Measurements from ENCODE around the gene ATE1. TPM values are rescaled to one million over a fixed set of nuclear protein-coding genes. Genes with fewer than 3 reads are reported as not detected.
"Not testable (repeated sequence)": the region's sequence is repeated elsewhere in the genome, so short reads cannot be mapped to it uniquely, and the experiment has no call there.

The ATE1 gene
- total and polyA plus RNA-seq, 10 of the 15 experiments (the other 5 are each of a cell fraction or from before 2014, with no cell fraction given), result 4.3 to 22.7 (median 15.9) TPM

DNA sequence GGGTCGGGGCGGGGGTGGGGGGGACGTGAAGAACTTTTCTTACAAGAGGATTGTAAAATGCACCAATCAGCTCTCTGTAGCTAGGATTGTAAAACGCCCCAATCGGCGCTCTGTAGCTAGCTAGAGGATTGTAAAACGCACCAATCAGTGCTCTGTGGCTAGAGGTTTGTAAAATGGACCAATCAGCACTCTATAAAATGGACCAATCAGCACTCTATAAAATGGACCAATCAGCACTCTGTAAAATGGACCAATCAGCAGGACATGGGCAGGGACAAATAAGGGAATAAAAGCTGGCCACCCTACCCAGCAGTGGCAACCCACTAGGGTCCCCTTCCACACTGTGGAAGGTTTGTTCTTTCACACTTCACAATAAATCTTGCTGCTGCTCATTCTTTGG lies 9.0 kb downstream of the ATE1 start:
- intact Hi-C loops (cut with micrococcal nuclease; ENCODE audit: unreplicated experiment); H3K9ac ChIP-seq (ENCODE audit: control insufficient read depth, insufficient read depth, low read length); ATAC-seq; H3K36me3 ChIP-seq (ENCODE audit: control insufficient read depth in 2 of 2, insufficient read depth in 2 of 2, low read length in 1 of 2); H3K4me3 ChIP-seq; FAIRE-seq; CTCF ChIA-PET; H3K4me1 ChIP-seq (ENCODE audit: control insufficient read depth, insufficient read depth, low read length); H2AFZ ChIP-seq (ENCODE audit: control insufficient read depth, low read depth, low read length); in situ Hi-C loops (cut with MboI); H3K9me3 ChIP-seq (replicated peaks; ENCODE audit: control insufficient read depth, insufficient read depth, low read length); H3K79me2 ChIP-seq (ENCODE audit: control insufficient read depth, insufficient read depth, low read length); H4K20me1 ChIP-seq (ENCODE audit: control insufficient read depth, insufficient read depth); H3K27ac ChIP-seq (ENCODE audit: control insufficient read depth, insufficient read depth); RAD21 ChIA-PET (ENCODE audit: unreplicated experiment); H3K4me2 ChIP-seq (ENCODE audit: control insufficient read depth, insufficient read depth); DNase-seq (ENCODE audit: low read depth, low spot score); H3K27me3 ChIP-seq (replicated peaks in 1 of 2; ENCODE audit: control insufficient read depth in 2 of 2, insufficient read depth in 2 of 2, low read length in 1 of 2); BruUV-seq (replicated peaks): not testable (repeated sequence)
- ChIA-PET POLR2A (interaction anchor here (0.6 to 1.5 kb wide), 2 partner anchors 56 to 1067 kb away, joined by 3 to 4 read pairs; partner anchors contain the start of gene NSMCE4A), SMC1A (ENCODE audit: uncharacterized antibody, unreplicated experiment) (interaction anchor here (1.4 kb wide), 1 partner anchor 29 kb away, joined by 3 read pairs; no protein-coding TSS in a partner anchor)
- peak; percentile 68 for TF ChIP-seq NFYB (IDR thresholded peaks at IDR 0.05; ENCODE audit: insufficient read depth, low read depth, low read length)
- WGBS (ENCODE audit: insufficient coverage, insufficient replicate concordance, low lambda C conversion rate, missing lambda C conversion rate), result 100% methylated on average over 7 of the region's 7 CpGs

DNA sequence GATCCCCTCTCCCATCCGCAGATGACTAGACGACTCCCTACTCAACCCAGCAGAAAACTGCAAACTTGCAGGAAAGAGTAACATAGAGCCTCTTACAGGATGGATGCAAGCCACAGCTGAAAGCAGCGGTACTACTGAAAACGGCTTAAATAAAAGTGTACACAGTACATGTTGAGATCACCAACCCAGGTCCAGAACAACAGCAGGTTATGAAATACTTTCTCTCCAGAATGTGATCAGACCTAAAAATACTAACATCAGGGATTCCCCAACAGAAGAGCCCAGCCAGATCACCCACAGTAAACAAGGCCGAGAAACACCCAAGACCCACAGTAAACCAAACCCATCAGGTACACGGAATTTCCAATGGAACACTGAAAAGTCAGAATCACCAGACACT lies 13.2 kb downstream of the ATE1 start:
- Histone ChIP-seq H4K20me1 (ENCODE audit: control insufficient read depth, insufficient read depth) (no peaks in the 10 kb centered on the region), H3K4me2 (ENCODE audit: control insufficient read depth, insufficient read depth) (no peak overlapping the region), H2AFZ (ENCODE audit: control insufficient read depth, low read depth, low read length) (no peak overlapping the region), H3K9ac (ENCODE audit: control insufficient read depth, insufficient read depth, low read length) (no peak overlapping the region), H3K4me1 (ENCODE audit: control insufficient read depth, insufficient read depth, low read length) (0 out of 2 replicates have a peak, but pooled peaks cover 2% of the 10 kb centered on the region), H3K27ac (ENCODE audit: control insufficient read depth, insufficient read depth) (no peak overlapping the region), H3K79me2 (ENCODE audit: control insufficient read depth, insufficient read depth, low read length) (no peaks in the 10 kb centered on the region; the same call in 1 of the 2 replicates), H3K4me3 (no peak overlapping the region), H3K9me3 (replicated peaks; ENCODE audit: control insufficient read depth, insufficient read depth, low read length) (no peaks in the 10 kb centered on the region; the same call in 2 of the 3 replicates), H3K36me3 (ENCODE audit: control insufficient read depth in 2 of 2, insufficient read depth in 2 of 2, low read length in 1 of 2) (peaks cover 0 to 1% of the 10 kb centered on the region in 2 experiments; a peak in 1 of 4 replicates), H3K27me3 (replicated peaks in 1 of 2; ENCODE audit: control insufficient read depth in 2 of 2, insufficient read depth in 2 of 2, low read length in 1 of 2) (no peaks in the 10 kb centered on the region)
- in situ Hi-C loops (cut with MboI) (no loop called here), intact Hi-C loops (cut with micrococcal nuclease; ENCODE audit: unreplicated experiment) (no loop called here)
- WGBS (ENCODE audit: insufficient coverage, insufficient replicate concordance, low lambda C conversion rate, missing lambda C conversion rate), result over 99% methylated on average over 6 of the region's 6 CpGs
- ChIA-PET CTCF (interaction anchor here (0.9 kb wide), 1 partner anchor 14 kb away, joined by 4 read pairs; no protein-coding TSS in a partner anchor), SMC1A (ENCODE audit: uncharacterized antibody, unreplicated experiment) (no interaction called here), RAD21 (ENCODE audit: unreplicated experiment) (no interaction called here), POLR2A (no interaction called here)
- no peak for TF ChIP-seq TCF3 (IDR thresholded peaks at IDR 0.05; ENCODE audit: borderline replicate concordance, insufficient read depth, low read depth, low read length)
- no peak for TF ChIP-seq SMAD1 (IDR thresholded peaks at IDR 0.05; ENCODE audit: low read depth, partially characterized antibody)
- no peak for TF ChIP-seq RAD21 (IDR thresholded peaks at IDR 0.05; ENCODE audit: insufficient read depth, low read depth, low read length)
- TF ChIP-seq, protein P1, sequence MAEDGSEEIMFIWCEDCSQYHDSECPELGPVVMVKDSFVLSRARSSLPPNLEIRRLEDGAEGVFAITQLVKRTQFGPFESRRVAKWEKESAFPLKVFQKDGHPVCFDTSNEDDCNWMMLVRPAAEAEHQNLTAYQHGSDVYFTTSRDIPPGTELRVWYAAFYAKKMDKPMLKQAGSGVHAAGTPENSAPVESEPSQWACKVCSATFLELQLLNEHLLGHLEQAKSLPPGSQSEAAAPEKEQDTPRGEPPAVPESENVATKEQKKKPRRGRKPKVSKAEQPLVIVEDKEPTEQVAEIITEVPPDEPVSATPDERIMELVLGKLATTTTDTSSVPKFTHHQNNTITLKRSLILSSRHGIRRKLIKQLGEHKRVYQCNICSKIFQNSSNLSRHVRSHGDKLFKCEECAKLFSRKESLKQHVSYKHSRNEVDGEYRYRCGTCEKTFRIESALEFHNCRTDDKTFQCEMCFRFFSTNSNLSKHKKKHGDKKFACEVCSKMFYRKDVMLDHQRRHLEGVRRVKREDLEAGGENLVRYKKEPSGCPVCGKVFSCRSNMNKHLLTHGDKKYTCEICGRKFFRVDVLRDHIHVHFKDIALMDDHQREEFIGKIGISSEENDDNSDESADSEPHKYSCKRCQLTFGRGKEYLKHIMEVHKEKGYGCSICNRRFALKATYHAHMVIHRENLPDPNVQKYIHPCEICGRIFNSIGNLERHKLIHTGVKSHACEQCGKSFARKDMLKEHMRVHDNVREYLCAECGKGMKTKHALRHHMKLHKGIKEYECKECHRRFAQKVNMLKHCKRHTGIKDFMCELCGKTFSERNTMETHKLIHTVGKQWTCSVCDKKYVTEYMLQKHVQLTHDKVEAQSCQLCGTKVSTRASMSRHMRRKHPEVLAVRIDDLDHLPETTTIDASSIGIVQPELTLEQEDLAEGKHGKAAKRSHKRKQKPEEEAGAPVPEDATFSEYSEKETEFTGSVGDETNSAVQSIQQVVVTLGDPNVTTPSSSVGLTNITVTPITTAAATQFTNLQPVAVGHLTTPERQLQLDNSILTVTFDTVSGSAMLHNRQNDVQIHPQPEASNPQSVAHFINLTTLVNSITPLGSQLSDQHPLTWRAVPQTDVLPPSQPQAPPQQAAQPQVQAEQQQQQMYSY (CRISPR knock-in tag; IDR thresholded peaks at IDR 0.05), result no peak
- no peak for TF ChIP-seq EGR1 (IDR thresholded peaks at IDR 0.05; ENCODE audit: borderline replicate concordance in 1 of 2, low read depth in 2 of 2, low read length in 2 of 2)
- no peak for TF ChIP-seq TCF12 (IDR thresholded peaks at IDR 0.05; ENCODE audit: low read depth, low read length)
- DNase-seq (ENCODE audit: low read depth, low spot score), result no peak
- BruUV-seq (replicated peaks), result no TSS peak
- ATAC-seq, result no peak
- FAIRE-seq, result no peak

Data from GM12878 (cell line).